Measurements from ENCODE around the gene SV2C. TPM values are rescaled to one million over a fixed set of nuclear protein-coding genes. Genes with fewer than 3 reads are reported as not detected.

The SV2C gene
- total RNA-seq, 1 experiment from 2014 or later, result 0.09 TPM

DNA sequence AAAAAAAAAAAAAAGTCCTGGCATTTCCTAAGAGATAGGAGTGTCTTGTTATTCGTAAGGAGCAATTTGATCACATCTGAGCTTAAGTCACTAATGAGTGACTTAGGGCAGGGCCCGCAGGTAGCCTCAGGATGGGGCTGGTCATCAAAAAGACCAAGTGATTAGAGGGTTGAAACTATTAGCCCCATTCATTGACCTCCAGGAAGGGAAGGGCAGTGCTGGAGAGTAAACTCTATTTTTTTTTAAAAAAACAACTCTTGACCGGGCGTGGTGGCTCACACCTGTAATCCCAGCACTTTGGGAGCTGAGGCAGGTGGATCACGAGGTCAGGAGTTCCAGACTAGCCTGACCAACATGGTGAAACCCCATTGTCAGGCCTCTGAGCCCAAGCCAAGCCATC, 273.7 kb downstream of the SV2C start:
- ChIA-PET CTCF (interaction anchor here (0.7 to 1.1 kb wide), 2 partner anchors 182 to 303 kb away, joined by 3 to 5 read pairs; no protein-coding TSS in a partner anchor), POLR2A (no interaction called here)
- Mint-ChIP-seq H3K27me3 (ENCODE audit: low read depth) (no peaks in the 10 kb centered on the region; the same call in 1 of the 2 replicates), H3K9me3 (no peaks in the 10 kb centered on the region), H3K4me3 (no peak overlapping the region), H3K4me1 (peaks cover 36% of the 10 kb centered on the region), H3K27ac (no peak overlapping the region), H3K36me3 (no peaks in the 10 kb centered on the region)
- DNase-seq (ENCODE audit: low spot score), result no peak
- TF ChIP-seq NFATC4 (CRISPR knock-in tag; IDR thresholded peaks at IDR 0.05) (no peak), ZNF138 (CRISPR knock-in tag; conservative IDR thresholded peaks at IDR 0.05) (no peak), GABPB1 (CRISPR knock-in tag; IDR thresholded peaks at IDR 0.05) (no peak), TP53 (CRISPR knock-in tag; IDR thresholded peaks at IDR 0.05) (no peak), MYBL2 (CRISPR knock-in tag; IDR thresholded peaks at IDR 0.05) (no peak), STAT6 (CRISPR knock-in tag; conservative IDR thresholded peaks at IDR 0.05; ENCODE audit: low read depth) (no peak), GTF2I (CRISPR knock-in tag; conservative IDR thresholded peaks at IDR 0.05) (no peak)
- TF ChIP-seq, protein P1, sequence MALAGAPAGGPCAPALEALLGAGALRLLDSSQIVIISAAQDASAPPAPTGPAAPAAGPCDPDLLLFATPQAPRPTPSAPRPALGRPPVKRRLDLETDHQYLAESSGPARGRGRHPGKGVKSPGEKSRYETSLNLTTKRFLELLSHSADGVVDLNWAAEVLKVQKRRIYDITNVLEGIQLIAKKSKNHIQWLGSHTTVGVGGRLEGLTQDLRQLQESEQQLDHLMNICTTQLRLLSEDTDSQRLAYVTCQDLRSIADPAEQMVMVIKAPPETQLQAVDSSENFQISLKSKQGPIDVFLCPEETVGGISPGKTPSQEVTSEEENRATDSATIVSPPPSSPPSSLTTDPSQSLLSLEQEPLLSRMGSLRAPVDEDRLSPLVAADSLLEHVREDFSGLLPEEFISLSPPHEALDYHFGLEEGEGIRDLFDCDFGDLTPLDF (CRISPR knock-in tag; IDR thresholded peaks at IDR 0.05), result no peak
- ATAC-seq, result peak; percentile 50

GRCh38 chr5:76363352-76364225, 280.4 kb downstream of the SV2C start:
- Mint-ChIP-seq H3K9me3 (peaks cover 3% of the 10 kb centered on the region; the same call in 1 of the 2 replicates), H3K4me3 (no peak overlapping the region), H3K27ac (no peak overlapping the region), H3K36me3 (no peaks in the 10 kb centered on the region), H3K4me1 (peaks cover 34% of the 10 kb centered on the region), H3K27me3 (ENCODE audit: low read depth) (no peaks in the 10 kb centered on the region)
- no peak for ATAC-seq
- TF ChIP-seq NFATC4 (CRISPR knock-in tag; IDR thresholded peaks at IDR 0.05), result no peak
- TF ChIP-seq EMX1 (CRISPR knock-in tag; IDR thresholded peaks at IDR 0.05), result no peak
- TF ChIP-seq, protein P2, sequence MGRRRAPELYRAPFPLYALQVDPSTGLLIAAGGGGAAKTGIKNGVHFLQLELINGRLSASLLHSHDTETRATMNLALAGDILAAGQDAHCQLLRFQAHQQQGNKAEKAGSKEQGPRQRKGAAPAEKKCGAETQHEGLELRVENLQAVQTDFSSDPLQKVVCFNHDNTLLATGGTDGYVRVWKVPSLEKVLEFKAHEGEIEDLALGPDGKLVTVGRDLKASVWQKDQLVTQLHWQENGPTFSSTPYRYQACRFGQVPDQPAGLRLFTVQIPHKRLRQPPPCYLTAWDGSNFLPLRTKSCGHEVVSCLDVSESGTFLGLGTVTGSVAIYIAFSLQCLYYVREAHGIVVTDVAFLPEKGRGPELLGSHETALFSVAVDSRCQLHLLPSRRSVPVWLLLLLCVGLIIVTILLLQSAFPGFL (CRISPR knock-in tag; IDR thresholded peaks at IDR 0.05; ENCODE audit: borderline replicate concordance), result no peak
- TF ChIP-seq USF2 (CRISPR knock-in tag; IDR thresholded peaks at IDR 0.05), result no peak
- TF ChIP-seq NFYB (CRISPR knock-in tag; conservative IDR thresholded peaks at IDR 0.05; ENCODE audit: low read depth), result no peak
- TF ChIP-seq TEAD1 (CRISPR knock-in tag; IDR thresholded peaks at IDR 0.05), result no peak
- no peak for TF ChIP-seq MYBL2 (CRISPR knock-in tag; IDR thresholded peaks at IDR 0.05)
- no peak for TF ChIP-seq ZNF281 (CRISPR knock-in tag; IDR thresholded peaks at IDR 0.05)
- TF ChIP-seq RORB (CRISPR knock-in tag; IDR thresholded peaks at IDR 0.05), result no peak
- no peak for TF ChIP-seq ATF1 (CRISPR knock-in tag; IDR thresholded peaks at IDR 0.05)
- no peak for TF ChIP-seq NR1H2 (CRISPR knock-in tag; IDR thresholded peaks at IDR 0.05)
- no peak for TF ChIP-seq NR3C1 (CRISPR knock-in tag; conservative IDR thresholded peaks at IDR 0.05; ENCODE audit: low read depth)
- TF ChIP-seq IRF2 (CRISPR knock-in tag; IDR thresholded peaks at IDR 0.05; ENCODE audit: borderline replicate concordance, low read depth), result no peak
- no peak for DNase-seq (ENCODE audit: low spot score)
- CTCF ChIA-PET, result interaction anchor here (1.3 kb wide), 1 partner anchor 40 kb away, joined by 3 read pairs; no protein-coding TSS in a partner anchor
- POLR2A ChIA-PET, result no interaction called here
